Measurements from ENCODE around the gene NXPH3.
"Not testable (repeated sequence)": the region's sequence is repeated elsewhere in the genome, so short reads cannot be mapped to it uniquely, and the experiment has no call there.

Gene NXPH3

DNA sequence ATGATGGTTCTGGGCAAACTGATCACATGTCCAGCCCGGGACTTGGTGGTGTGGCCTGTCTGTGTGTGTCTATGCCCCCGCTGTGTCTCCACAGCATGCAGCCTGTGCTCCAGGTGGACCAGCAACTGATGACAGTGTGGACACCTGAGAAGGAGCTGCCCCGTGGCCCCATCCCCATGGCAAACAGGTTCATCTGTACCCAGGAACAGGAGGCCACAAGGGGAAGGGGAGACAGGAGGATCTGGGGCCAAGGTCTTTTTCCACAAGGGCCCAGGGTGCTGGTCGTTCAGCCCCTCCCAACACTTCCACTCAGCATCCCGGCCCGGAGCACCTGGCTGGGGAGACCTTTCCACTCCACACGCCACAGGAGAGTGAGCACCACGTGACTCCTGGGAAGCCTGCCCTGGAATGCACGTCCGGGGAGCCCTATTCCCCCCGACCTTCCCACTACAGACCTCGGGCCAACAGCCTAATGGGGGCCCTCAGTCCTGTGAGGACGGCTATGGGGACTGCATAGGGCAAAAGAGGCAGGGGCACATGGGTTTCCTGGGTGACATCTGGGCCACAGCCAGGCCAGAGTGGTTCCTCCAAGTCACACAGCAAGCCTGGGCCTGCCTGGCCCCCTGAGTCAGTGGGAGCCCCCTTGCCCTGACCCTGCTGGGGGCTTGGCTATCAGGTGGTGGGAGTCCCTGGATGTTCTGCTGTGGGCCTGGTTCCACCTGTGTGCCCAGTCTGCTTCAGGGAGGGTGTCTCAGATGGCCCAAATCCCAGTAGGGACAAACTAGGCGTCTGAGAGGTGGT lies 20.8 kb upstream of the NXPH3 start:
- no peak for DNase-seq (ENCODE audit: low read depth)

DNA sequence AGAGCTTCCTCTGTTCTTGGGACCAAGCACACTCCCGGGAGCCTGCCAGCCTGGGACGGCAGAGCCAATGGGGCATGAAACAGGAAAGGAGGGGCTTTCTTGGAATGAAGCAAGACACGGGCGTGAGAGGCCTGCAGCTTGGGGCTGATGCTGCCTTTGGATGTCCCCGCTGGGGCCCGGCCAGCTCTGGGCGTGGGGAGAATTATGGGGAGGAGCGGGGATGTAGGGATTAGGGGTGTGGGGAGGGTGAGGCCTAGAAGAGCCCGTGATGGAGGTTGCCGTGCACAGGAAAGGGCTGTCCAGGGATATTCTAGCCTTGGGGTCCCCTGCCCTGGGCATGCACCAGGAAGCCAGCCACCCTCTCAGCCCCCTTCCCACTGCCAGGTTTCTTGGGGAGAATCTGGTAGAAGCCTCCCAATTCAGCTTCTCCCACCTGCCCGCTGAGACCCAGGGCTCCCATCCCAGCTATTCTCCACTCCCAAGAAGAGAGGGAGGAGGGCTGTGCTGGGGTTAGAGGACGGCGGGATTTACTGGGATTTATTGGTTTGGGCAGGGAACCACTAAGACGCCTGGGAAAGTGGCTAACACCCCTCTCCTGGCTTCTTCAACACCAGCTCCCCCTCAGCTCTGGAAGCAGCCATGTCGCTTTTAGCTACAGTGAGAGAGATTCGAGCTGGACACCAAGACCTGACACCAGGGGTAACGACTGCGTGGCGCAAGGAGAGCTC lies 20.0 kb upstream of the NXPH3 start:
- no peak for DNase-seq (ENCODE audit: low read depth)

DNA sequence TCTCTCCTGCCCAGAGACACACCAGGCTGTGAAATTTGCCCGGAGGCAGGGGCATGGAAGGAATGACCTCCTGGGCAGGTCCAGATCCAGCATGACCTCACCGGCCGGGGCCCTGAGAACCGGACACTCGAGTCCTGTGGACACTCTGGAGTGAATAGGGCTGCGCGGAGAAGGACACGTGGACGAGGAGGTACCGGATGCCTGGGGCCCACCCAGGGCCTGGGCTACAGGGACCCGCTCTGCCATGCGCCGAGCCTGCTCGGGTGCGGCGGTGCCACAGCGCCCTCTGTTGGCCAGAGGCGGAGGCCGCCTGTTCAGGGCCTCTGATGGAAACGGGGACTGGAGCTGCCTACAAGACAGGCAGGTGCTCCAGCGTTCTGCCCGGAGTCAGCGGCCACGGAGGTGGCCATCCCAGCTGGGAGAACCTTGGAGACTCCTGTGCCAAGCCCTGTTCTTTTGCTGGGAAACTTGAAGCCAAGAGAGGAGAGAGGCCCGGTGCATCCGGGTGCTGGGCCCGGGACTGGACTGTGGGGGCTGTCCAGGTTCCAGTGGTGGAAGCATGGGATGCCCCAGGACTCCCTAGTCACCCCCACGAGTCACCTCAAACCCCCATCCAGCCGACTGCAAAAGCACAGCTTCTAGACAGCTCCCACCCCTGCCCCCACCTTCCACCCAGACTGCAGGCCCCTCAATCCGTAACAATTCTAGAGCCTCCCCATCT lies 19.3 kb upstream of the NXPH3 start:
- peak; percentile 72 for DNase-seq (ENCODE audit: low read depth)

DNA sequence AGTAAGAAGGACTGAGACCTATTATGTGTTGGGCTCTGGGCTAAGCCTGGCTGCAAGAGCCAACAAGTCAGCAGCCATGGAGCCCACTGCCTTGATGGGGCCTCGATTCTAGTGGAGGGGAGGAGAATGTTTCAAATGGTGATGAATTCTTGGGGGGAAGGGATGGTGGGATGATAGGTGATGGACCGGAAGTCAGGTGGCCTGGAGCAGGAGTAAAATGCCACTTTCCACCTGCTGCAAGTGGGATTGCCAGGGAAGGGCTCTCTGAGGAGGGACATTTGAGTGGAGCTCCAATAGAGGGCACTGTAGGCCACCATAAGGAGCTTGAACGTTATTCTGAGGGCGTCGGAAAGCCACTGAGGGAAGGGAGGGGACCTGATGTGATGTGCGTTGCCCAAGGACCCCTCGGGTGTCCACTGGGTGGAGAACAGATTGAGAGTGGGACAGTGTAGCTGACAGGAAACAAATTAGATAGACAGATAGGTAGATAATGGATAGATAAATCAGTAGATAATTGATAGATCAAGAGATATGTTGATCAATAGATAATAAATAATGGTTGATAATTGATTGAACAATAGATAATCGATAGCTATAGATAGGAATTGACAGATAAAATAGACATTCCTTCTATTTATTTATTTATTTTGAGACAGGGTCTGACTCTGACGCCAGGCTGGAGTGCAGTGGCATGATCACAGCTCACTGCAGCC lies 18.2 kb upstream of the NXPH3 start:
- DNase-seq (ENCODE audit: low read depth) = peak; percentile 43

DNA sequence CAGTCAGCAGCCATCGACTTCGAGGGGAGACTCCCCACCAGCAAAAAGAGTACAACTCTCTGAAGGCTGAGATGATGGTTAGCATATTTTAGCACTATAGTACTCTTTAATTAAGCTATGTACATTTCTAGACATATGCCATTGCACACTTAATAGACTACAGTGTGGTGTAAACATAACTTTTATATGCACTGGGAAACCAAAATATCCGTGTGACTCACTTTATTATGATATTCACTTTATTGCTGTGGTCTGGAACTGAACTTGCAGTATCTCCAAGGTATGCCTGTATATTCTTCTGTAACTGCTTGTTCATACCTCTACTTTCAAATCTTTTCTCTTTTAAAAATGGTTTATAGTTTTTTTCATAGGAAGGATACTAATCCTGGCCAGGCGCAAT lies 11.0 kb upstream of the NXPH3 start:
- DNase-seq (ENCODE audit: low read depth) = no peak

DNA sequence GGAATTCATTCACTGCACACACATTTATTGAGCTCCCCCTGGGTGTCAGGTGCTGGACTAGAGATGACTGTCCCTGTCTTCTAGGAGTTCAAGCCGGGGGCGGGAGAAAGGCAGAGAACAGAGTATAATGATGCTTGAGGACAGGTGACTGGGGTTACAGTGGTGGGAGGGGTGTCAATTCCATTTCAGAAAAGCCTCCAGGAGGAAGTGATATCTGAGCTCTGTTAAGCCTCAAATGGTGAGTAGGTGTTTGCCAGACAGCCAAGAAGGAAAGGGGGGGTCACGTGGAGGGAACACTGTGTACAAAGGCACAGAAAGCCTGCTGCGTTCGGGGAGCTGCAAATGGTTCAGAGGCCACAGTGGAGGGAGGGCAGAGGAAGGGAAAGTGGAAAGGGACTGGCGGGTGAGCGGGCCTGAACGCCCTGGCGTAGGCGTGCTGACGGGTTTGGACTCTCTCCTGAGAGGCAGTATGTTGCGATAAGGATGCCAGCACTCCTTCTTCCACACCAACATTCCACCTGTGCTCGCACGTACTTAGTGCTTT lies 9.7 kb upstream of the NXPH3 start:
- no peak for DNase-seq (ENCODE audit: low read depth)

DNA sequence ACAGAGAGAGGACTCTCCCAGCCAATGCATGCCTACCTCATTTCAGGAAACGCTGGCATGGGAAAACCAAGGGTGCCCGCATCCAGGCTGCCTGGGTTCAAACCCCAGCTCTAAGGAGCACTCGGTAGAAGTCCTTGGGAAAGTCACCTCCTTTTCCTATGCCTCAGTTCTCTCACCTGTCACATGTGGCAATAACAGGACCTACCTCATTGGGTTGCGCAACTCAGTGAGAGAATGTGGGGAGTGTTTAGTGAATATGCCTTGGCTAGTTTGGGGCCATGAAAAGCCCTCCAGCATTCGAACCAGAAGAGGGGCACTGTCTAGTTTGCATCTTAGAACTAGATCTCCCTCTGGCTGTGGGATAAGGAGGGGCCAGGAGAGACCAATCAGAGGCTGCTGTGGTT lies 9.0 kb upstream of the NXPH3 start:
- DNase-seq (ENCODE audit: low read depth) = no peak

DNA sequence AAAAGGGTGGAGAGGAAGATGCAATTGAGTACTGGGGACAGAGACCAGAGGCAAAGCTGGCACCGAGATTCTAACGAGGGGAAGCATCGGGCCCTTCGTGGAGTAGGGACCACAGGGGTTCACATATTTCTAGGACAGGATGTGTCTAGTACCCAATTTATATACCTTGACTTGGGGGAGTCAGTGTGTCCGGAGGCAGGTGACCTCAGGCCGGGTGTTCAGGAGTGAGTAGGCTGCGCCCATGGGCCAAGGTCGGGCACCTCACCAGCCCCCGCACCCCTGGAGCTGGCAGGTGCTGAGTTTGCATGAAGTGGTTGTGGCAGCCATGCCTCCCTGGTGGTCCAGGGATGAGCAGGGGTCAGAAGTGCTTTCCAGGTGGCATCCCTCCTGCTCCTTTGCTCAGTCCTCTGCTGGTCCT lies 8.6 kb upstream of the NXPH3 start:
- DNase-seq (ENCODE audit: low read depth) = no peak

DNA sequence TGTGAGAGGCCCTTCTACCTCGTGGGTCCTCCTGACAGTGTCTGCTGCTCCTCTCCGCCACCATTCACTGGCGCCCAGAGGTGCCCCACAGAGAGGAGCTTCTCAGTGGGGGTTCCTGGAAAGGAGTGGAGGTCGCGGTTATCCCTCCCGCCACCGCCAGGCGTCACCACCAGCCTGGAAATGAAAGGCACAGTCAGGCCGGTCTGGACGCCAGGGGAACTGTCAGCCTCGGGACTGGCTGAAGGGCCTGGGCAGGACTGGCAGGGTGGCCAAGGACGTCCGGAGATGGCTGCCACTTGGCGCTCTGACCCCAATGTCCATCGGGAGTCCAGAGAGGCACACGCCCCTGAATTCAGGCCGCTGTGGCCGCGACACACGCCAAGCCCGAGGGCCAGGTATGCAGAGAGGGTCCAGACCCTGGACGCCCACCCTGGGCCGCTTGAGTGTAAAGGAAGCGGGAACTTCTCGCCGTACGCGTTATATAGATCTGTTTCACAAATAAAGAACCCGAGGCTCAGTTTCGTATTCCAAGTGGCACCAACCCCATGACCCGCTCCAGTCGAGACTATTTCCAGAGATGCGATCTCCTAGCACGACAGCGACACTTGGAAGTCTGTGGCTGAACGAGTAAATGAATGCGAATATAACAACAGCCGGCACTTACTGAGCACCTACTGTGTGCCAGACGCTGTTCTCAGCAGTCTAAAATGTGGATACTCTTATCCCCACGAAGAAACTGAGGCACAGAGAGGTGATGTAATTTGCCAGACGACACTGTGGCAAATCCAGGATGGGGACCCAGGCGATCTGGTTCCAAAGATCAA lies 7.6 kb upstream of the NXPH3 start:
- DNase-seq (ENCODE audit: low read depth) = peak; percentile 58

DNA sequence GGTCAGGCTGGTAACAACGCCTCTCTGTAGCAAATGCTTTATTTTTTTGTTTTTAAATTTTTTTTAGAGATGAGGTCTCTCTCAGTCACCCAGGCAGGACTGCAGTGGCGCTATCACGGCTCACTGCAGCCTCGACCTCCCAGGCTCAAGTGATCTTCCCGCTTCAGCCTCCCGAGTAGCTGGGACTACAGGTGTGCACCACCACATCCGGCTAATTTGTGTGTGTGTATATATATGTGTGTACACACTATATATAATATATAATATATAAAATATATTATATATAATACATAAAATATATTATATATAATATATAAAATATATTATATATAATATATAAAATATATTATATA lies 7.0 kb upstream of the NXPH3 start:
- DNase-seq (ENCODE audit: low read depth) = not testable (repeated sequence)

DNA sequence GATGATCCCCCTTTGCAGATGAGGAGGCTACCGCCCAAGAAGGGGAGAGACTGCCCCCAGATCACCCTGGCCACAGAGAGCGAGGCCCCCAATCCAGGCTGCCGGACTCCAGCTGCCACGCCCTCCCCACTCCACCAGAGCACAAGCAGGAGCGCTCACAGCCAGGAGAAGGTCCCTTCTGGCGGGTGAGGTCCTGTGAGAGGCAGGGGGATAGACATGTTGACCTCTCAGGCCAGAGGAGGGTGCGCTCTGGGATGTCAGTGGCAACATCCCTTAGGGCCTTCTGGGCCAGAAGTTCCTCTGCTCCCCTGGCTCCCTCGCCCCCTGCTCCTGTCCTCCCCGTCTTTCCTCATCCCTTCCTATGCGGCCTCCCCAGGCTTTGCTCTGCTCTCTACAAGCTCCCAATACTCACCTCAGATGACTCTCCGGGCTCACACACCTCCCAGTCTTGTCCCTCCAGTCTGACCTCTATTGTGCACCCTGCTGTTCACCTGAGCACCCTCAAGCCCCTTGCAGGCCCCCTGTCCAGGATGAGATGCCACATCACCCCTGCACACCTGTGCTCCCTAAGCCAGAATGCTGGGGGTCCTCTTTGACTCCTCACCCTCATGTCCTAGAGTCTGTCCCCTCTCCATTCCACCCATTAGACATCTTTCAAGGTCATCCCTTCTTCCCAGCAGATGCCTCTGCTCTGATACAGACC lies 5.0 kb upstream of the NXPH3 start:
- no peak for DNase-seq (ENCODE audit: low read depth)

DNA sequence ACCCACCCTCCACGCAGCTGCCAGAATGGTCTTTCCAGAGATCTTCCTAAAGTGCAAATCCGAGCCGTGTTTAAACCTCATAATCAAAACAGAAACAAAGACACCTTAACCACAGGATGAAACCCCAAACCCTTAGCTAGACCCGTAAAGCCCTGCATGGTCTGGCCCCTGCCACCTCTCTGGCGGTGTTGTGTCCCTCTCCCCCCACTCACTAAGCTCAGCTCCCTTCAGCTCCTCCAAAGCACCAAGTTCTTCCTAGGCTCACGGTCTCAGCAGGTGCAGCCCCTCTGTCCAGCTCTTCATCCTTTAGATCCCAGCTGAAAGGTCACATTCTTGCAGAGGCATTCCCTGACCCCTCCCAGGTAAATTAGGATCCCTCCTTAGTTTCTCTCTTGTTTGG lies 4.4 kb upstream of the NXPH3 start:
- no peak for DNase-seq (ENCODE audit: low read depth)

DNA sequence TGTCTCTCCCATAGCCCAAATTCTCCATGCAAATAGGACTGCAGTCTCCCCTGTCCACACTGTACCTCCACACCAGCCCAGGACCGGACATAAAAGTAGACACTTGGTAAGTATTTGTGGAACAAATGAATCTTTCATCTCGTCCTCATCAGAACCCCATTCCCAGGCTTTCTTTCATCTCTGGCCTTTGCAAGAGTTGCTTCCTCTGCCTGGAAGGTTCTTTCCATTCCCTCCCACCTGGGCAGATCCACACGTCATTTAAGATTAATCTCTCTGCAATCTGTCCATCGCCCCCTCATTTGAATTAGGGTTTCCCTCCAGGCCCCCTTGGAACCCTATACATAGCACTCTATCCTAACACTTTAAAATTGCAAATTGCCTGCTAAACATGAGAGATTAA lies 3.9 kb upstream of the NXPH3 start:
- no peak for DNase-seq (ENCODE audit: low read depth)

DNA sequence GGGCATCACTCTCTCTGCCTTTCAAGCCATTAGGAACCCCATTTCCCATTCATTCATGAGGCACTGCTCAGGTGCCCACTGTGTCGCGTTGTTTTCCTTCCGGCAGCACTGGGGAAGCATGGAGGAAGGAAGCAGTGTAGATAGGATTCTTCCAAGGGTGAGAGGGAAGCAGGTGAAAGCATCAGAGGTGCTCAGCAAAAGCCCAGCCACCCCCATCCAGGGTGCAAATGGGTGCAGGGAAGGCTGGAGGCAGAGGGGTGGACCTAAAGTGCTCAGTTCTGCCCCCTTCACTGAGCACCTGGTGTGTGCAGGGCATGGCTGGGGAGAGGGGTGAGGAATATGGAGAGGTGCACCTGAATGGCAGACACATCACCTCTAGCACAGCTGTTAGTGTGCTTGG lies 3.4 kb upstream of the NXPH3 start:
- no peak for DNase-seq (ENCODE audit: low read depth)

DNA sequence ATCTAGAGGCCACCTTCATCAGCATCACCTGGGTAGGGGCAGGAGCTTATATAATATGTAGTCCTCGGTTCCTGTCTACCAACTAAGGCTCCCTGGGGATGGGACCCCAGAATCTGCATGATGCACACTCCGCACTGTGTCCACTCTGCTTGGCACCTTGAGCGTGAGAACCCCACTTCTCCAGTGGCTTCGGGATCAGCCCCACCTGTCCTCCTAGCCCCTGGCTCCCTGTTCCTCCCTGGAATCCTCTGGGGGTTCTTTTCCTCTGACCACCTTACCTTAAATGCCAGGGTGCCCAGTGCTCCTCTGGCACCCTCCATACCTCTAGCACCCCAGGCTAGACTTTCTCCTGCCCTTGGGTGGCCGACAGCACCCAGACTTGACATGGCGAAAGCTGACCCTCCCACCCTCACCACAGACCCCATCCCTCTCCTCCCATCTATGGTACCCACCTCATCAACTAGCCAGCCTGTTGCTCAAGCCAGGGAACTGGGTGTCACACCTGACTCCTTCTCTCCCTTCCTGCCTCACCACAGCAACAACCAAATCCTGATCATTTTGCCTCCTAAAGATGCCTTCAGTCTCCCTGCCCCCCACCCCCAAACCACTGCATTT lies 2.8 kb upstream of the NXPH3 start:
- no peak for DNase-seq (ENCODE audit: low read depth)

DNA sequence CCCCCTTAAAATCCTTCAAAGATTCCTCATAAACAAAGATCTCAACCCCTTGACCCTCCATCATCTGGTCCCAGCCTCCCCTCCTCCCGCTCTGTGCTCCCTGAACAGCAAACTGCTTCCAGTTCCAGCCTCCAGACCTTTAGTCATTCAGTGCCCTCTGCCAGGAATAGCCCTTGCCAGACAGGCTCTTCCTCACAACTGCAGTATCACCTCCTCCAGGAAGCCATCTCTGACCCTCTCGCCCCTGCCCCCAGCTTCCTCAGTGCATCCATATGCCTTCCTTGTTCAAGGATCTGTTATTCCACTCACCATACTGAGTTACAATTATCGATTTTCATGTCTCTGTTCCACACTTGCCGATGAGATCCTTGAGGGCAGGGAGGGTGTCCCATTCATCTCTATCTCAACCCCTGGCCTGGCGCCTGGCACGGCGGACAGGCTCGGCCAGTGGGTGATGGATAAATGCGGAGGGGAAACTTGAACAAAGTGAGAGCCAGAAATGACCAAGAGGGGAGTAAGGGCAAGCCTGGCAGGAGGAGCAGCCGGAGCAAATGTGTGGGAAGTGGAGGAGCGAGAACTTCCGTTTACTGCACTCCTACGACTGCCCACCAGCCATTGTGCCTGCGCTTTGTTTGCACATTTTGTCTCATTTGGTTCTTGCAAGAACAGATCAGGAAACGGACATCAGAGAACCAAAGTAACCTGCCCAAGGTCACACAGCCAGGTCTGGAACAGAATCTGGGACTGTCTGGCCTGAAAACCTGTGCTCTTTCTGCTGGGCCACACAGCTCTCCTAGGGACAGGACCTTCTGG lies 2.0 kb upstream of the NXPH3 start:
- DNase-seq (ENCODE audit: low read depth) = no peak

DNA sequence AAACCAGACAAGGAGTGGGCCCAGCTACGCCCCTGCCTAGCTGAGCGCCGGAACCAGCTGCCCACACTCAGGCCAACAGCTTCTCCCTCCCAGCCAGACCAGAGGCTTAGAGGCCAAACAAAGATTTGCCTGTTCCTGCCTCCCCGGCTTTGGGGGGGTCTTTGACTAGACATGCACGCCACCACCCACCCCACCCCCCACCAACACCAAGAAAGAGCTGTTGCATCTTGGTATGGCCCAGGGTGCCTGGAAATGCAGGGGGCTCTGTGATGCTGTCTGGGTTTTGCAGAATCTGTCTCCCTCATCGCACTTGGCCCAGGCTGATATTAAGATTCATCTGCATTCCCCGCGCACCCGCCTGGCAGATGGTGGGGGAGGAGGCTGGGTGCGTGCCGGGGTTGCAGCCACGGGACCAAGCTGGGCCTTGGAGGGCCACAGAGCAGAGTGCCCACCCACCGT lies 1.3 kb upstream of the NXPH3 start:
- no peak for DNase-seq (ENCODE audit: low read depth)

DNA sequence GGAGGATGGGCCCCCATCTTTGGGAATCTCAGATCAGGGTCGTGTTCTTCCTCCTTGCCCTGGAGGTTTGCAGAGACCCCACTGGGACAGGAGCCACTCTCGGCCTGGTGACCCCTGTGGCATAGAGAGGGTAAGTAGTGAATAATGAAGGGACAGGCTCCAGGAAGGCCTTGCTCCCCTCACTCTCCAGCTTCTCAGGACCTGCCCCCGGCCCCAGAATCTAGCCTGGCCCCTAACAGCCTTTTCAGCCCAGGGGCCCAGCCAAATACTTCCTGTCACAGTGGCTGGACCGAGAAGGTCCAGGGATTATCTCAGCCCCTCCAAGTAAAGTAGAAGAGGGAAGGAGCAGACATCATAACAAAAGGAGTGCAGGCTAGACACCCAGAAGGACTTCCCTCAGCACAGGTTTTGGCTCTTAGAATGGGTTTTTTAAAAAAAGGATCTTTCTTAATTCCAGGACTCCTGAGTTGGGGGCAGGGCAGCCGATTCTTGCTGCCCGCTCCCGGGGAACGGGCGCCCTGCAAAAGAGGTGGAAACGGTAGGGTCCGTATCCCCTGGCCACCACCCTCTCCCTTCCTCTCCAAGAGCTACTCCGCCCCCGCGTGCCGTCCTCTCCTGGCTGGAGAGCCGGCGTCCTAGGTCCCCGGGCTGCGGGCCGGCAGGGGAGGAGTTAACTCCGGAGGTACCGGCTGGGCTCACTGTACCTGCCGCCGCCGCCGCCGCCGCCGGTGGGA lies 559 bp upstream of the NXPH3 start:
- no peak for DNase-seq (ENCODE audit: low read depth)

All from CMK (cell line).